Neural cell (in vitro differentiated cells): ENCODE results near the gene C17orf50. TPM values are rescaled to one million over a fixed set of nuclear protein-coding genes. Genes with fewer than 3 reads are reported as not detected.

Source experiments
- H2AFZ ChIP-seq: fragments of 200-600, 300-800 bp; sonication (generic), shearing (Covaris generic); 2 replicates; pipeline ENCODE4 v1.6.0; 2014; ENCODE audit warnings: low read depth, mild to moderate bottlenecking, antibody characterized with exemption, low read length, moderate library complexity
- H3F3A ChIP-seq: fragments of 200-600 bp; shearing (Covaris generic); 2 replicates; pipeline ENCODE4 v1.6.1; 2016; ENCODE audit warnings: mild to moderate bottlenecking, moderate library complexity, mixed read lengths, antibody characterized with exemption, low read length; ENCODE audit not compliant: insufficient read depth, poor library complexity, severe bottlenecking
- H3K27ac ChIP-seq: fragments of 200-600, 300-800 bp; sonication (generic), shearing (Covaris generic); 2 replicates; pipeline ENCODE4 v1.5.1; 2014; ENCODE audit warnings: mild to moderate bottlenecking, low read length, moderate library complexity
- H3K27me3 ChIP-seq: fragments of 300-800, 200-600 bp; sonication (generic), shearing (Covaris generic); 2 replicates; pipeline ENCODE4 v1.6.0; 2014; ENCODE audit warnings: mild to moderate bottlenecking, low read depth, low read length, moderate library complexity; ENCODE audit not compliant: insufficient read depth
- H3K36me3 ChIP-seq: fragments of 300-800, 200-600 bp; sonication (generic), shearing (Covaris generic); 2 replicates; pipeline ENCODE4 v1.5.1; 2014; ENCODE audit warnings: mild to moderate bottlenecking, antibody characterized with exemption, low read length, moderate library complexity; ENCODE audit not compliant: insufficient read depth
- H3K4me2 ChIP-seq: fragments of 300-800, 200-600 bp; sonication (generic), shearing (Covaris generic); 2 replicates; pipeline ENCODE4 v1.6.0; 2014; ENCODE audit warnings: mild to moderate bottlenecking, low read length
- H3K4me3 ChIP-seq: fragments of 300-800, 200-600 bp; sonication (generic), shearing (Covaris generic); 2 replicates; pipeline ENCODE4 v1.5.1; 2014; ENCODE audit warnings: mild to moderate bottlenecking, low read length, moderate library complexity
- H3K79me2 ChIP-seq: fragments of 200-600 bp; shearing (Covaris generic); replicated peaks from 2 replicates; pipeline ENCODE4 v1.6.0; 2014; ENCODE audit warnings: mild to moderate bottlenecking, low read length, moderate library complexity; ENCODE audit not compliant: insufficient read depth
- H3K9ac ChIP-seq: fragments of 300-800, 200-600 bp; sonication (generic), shearing (Covaris generic); 2 replicates; pipeline ENCODE4 v1.6.1; 2016; ENCODE audit warnings: mild to moderate bottlenecking, low read length, mixed read lengths
- H3K9me2 ChIP-seq: fragments of 200-600 bp; shearing (Covaris generic); 2 replicates; pipeline ENCODE4 v1.6.1; 2016; ENCODE audit warnings: mild to moderate bottlenecking, low read length, mixed read lengths; ENCODE audit not compliant: insufficient read depth
- H3K9me3 ChIP-seq: fragments of 200-600, 300-800 bp; sonication (generic), shearing (Covaris generic); 2 replicates; pipeline ENCODE4 v1.6.1; 2016; ENCODE audit warnings: mild to moderate bottlenecking, mixed run types, low read length, moderate library complexity, mixed read lengths
- H4K20me1 ChIP-seq: fragments of 200-600 bp; shearing (Covaris generic); 2 replicates; pipeline ENCODE4 v1.6.1; 2016; ENCODE audit warnings: mild to moderate bottlenecking, mixed run types; ENCODE audit not compliant: insufficient read depth
- CTCF ChIP-seq: fragments of 450-650 bp; IDR thresholded peaks from 2 replicates; pipeline ENCODE4 v1.5.1; 2014; ENCODE audit warnings: antibody characterized with exemption, mild to moderate bottlenecking, moderate library complexity; ENCODE audit not compliant: poor library complexity, severe bottlenecking
- EP300 ChIP-seq: fragments of 450-650 bp; conservative IDR thresholded peaks from 2 replicates; pipeline ENCODE4 v1.6.1; 2014; ENCODE audit warnings: antibody characterized with exemption, mild to moderate bottlenecking, moderate library complexity; ENCODE audit not compliant: poor library complexity, severe bottlenecking
- EZH2 ChIP-seq: fragments of 200-600, 300-800 bp; shearing (Covaris generic), sonication (generic); IDR thresholded peaks from 2 replicates; pipeline ENCODE4 v1.6.1; 2014; ENCODE audit warnings: antibody characterized with exemption, low read length, borderline replicate concordance, mild to moderate bottlenecking; ENCODE audit not compliant: insufficient read depth, poor library complexity, severe bottlenecking
- MXI1 ChIP-seq: fragments of 450-650 bp; conservative IDR thresholded peaks from 2 replicates; pipeline ENCODE4 v1.6.1; 2014; ENCODE audit warnings: antibody characterized with exemption, mild to moderate bottlenecking; ENCODE audit not compliant: poor library complexity, severe bottlenecking
- POLR2AphosphoS5 ChIP-seq: IDR thresholded peaks from 2 replicates; pipeline ENCODE4 v1.6.1; 2012
- RAD21 ChIP-seq: fragments of 450-650 bp; conservative IDR thresholded peaks from 2 replicates; pipeline ENCODE4 v1.6.1; 2014; ENCODE audit warnings: antibody characterized with exemption, mild to moderate bottlenecking, moderate library complexity
- SMC3 ChIP-seq: fragments of 450-650 bp; conservative IDR thresholded peaks from 2 replicates; pipeline ENCODE4 v1.6.1; 2014; ENCODE audit warnings: antibody characterized with exemption, mild to moderate bottlenecking, moderate library complexity; ENCODE audit not compliant: poor library complexity
- TAF1 ChIP-seq: IDR thresholded peaks from 2 replicates; pipeline ENCODE4 v1.6.1; 2012; ENCODE audit warnings: low read depth
- polyA plus RNA-seq: library from polyadenylated mRNA; depleted of rRNA; stranded (reverse); fragments of >200 nt; gene quantifications from 2 replicates; pipeline ENCODE4 v1.2.3, GENCODE V29; 2014
- TF ChIP-seq, protein P1 (sequence below): IDR thresholded peaks from 2 replicates; pipeline ENCODE4 v1.6.1; 2012; ENCODE audit warnings: borderline replicate concordance

C17orf50 gene
- polyA plus RNA-seq, 1 donor from 2014 or later: not detected

- Histone ChIP-seq H2AFZ (no peak overlapping the region), H3K36me3 (no peaks in the 10 kb centered on the region), H4K20me1 (no peaks in the 10 kb centered on the region), H3K4me3 (peak overlapping the region; percentile 51), H3K27ac (no peak overlapping the region), H3K9ac (no peak overlapping the region), H3K9me3 (no peaks in the 10 kb centered on the region), H3K4me2 (no peak overlapping the region), H3K79me2 (no peaks in the 10 kb centered on the region), H3K9me2 (no peaks in the 10 kb centered on the region), H3F3A (no peaks in the 10 kb centered on the region), H3K27me3 (peaks cover 18% of the 10 kb centered on the region)
- TF ChIP-seq RAD21: no peak
- TF ChIP-seq MXI1: no peak
Measured at GRCh38 chr17:35740997-35741931, 19.4 kb upstream of the C17orf50 start.

GRCh38 chr17:35742496-35742895, 18.2 kb upstream of the C17orf50 start:
- H3K9ac ChIP-seq: no peak overlapping the region
- H3K27ac ChIP-seq: no peak overlapping the region
- H2AFZ ChIP-seq: no peak overlapping the region
- TF ChIP-seq TAF1: no peak
- TF ChIP-seq MXI1: no peak
- TF ChIP-seq EZH2: no peak
- no peaks in the 10 kb centered on the region for H3K9me3 ChIP-seq
- H4K20me1 ChIP-seq: no peaks in the 10 kb centered on the region
- H3K79me2 ChIP-seq: no peaks in the 10 kb centered on the region
- peaks cover 18% of the 10 kb centered on the region for H3K27me3 ChIP-seq
- no peak overlapping the region for H3K4me3 ChIP-seq
- no peaks in the 10 kb centered on the region for H3K36me3 ChIP-seq
- no peak overlapping the region for H3K4me2 ChIP-seq
- no peaks in the 10 kb centered on the region for H3K9me2 ChIP-seq
- no peaks in the 10 kb centered on the region for H3F3A ChIP-seq

- no peak overlapping the region for H3K27ac ChIP-seq
Measured at GRCh38 chr17:35742896-35743477, 17.7 kb upstream of the C17orf50 start.

More at GRCh38 chr17:35742896-35743477, 17.7 kb upstream of the C17orf50 start:
- no peaks in the 10 kb centered on the region for H3K9me2 ChIP-seq
- H3K27me3 ChIP-seq: peaks cover 18% of the 10 kb centered on the region
- H3K9me3 ChIP-seq: no peaks in the 10 kb centered on the region
- no peaks in the 10 kb centered on the region for H3K36me3 ChIP-seq
- H2AFZ ChIP-seq: no peak overlapping the region
- no peaks in the 10 kb centered on the region for H3K79me2 ChIP-seq
- no peak overlapping the region for H3K9ac ChIP-seq
- TF ChIP-seq EP300 (no peak), SMC3 (no peak), RAD21 (no peak), POLR2AphosphoS5 (no peak), MXI1 (no peak), TAF1 (no peak), EZH2 (no peak), CTCF (no peak)
- TF ChIP-seq, protein P1, sequence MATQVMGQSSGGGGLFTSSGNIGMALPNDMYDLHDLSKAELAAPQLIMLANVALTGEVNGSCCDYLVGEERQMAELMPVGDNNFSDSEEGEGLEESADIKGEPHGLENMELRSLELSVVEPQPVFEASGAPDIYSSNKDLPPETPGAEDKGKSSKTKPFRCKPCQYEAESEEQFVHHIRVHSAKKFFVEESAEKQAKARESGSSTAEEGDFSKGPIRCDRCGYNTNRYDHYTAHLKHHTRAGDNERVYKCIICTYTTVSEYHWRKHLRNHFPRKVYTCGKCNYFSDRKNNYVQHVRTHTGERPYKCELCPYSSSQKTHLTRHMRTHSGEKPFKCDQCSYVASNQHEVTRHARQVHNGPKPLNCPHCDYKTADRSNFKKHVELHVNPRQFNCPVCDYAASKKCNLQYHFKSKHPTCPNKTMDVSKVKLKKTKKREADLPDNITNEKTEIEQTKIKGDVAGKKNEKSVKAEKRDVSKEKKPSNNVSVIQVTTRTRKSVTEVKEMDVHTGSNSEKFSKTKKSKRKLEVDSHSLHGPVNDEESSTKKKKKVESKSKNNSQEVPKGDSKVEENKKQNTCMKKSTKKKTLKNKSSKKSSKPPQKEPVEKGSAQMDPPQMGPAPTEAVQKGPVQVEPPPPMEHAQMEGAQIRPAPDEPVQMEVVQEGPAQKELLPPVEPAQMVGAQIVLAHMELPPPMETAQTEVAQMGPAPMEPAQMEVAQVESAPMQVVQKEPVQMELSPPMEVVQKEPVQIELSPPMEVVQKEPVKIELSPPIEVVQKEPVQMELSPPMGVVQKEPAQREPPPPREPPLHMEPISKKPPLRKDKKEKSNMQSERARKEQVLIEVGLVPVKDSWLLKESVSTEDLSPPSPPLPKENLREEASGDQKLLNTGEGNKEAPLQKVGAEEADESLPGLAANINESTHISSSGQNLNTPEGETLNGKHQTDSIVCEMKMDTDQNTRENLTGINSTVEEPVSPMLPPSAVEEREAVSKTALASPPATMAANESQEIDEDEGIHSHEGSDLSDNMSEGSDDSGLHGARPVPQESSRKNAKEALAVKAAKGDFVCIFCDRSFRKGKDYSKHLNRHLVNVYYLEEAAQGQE: no peak
- H3K4me3 ChIP-seq: no peak overlapping the region
- no peaks in the 10 kb centered on the region for H3F3A ChIP-seq
- no peaks in the 10 kb centered on the region for H4K20me1 ChIP-seq
- no peak overlapping the region for H3K4me2 ChIP-seq
